Lower lobe of right lung (tissue), 2 donors: ENCODE results near the gene P2RX2. TPM values are rescaled to one million over a fixed set of nuclear protein-coding genes. Genes with fewer than 3 reads are reported as not detected.

Experiments
- ATAC-seq, 2 donors: fragments of 200-7000 bp; cut with Tn5 transposase; one replicate each; pipeline ENCODE4 v1.9.1; 2020 to 2022; ENCODE audit warnings: mild to moderate bottlenecking in 2 of 2, moderate library complexity in 2 of 2
- DNase-seq: peaks from one replicate; pipeline ENCODE4 v3.0.0-alpha.2; 2020
- H3K27ac ChIP-seq: fragments of 200-600 bp; one replicate; pipeline ENCODE4 v1.8.0; 2022
- H3K27me3 ChIP-seq: fragments of 200-600 bp; one replicate; pipeline ENCODE4 v1.8.0; 2022; ENCODE audit warnings: low read depth
- H3K36me3 ChIP-seq: fragments of 200-600 bp; one replicate; pipeline ENCODE4 v1.8.0; 2022; ENCODE audit warnings: mild to moderate bottlenecking
- H3K4me1 ChIP-seq: fragments of 200-600 bp; one replicate; pipeline ENCODE4 v1.8.0; 2022
- H3K4me3 ChIP-seq: fragments of 200-600 bp; one replicate; pipeline ENCODE4 v1.8.0; 2022; ENCODE audit warnings: mild to moderate bottlenecking
- H3K9me3 ChIP-seq: fragments of 200-600 bp; one replicate; pipeline ENCODE4 v1.8.0; 2022
- intact Hi-C: fragments of 100-400 bp; cut with DNase I; formaldehyde crosslinking; loops from one replicate; pipeline ENCODE4 v1.11.0; 2022
- total RNA-seq: library from RNA; stranded (reverse); fragmentation: NEBNext Ultra II Directional; extraction: Animal tissue kit (Norgen Biotek cat#: 25700); gene quantifications from one replicate; pipeline ENCODE4 v1.2.1, GENCODE V29; 2021
- TF ChIP-seq, protein P1 (sequence below): fragments of 200-600 bp; IDR thresholded peaks from one replicate; pipeline ENCODE4 v1.8.0; 2022; ENCODE audit warnings: antibody characterized with exemption, mild to moderate bottlenecking
- donor health status: DM: no; HTN: yes; CAD: no; lungs with severe emphysema.

P2RX2 gene
- total RNA-seq, 1 donor from 2014 or later, result 0.56 TPM

DNA sequence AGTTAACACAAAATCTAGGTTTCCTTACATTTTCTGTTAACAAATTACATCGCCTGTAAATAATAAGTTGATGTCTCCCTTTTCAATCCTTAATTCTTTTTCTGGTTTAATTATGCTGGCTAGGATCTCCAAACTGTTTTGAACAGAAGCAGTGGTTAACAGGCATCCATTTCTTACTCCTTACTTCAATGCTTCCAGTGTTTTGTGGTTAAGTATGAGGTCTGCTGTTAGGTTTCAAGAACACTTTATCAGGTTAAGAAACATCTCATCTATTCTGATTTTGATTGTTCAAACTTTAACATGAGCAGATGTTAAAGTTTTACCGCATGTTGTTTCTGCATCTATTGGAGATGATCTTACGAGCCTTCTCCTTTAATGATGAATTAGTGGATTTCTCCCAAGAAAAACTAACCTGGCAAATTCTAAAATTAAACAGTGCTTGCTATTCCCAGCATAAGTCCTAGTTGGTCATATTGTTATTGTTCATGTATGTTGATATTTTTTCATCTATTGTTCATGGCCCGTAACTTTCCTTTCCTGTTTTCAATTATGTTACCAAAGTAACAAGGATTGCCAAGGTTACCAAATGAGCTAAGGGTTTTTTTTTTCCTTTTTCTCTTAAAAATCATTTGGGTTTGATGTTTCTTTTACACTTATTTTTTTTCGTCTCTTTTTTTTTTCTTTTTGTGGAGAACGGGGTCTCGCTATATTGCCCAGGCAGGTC is 35.2 kb downstream of the P2RX2 start:
- Histone ChIP-seq H3K27ac (no peak overlapping the region), H3K4me3 (no peak overlapping the region), H3K27me3 (no peaks in the 10 kb centered on the region), H3K9me3 (no peaks in the 10 kb centered on the region), H3K36me3 (peaks cover 78% of the 10 kb centered on the region), H3K4me1 (no peaks in the 10 kb centered on the region)
- TF ChIP-seq, protein P1, sequence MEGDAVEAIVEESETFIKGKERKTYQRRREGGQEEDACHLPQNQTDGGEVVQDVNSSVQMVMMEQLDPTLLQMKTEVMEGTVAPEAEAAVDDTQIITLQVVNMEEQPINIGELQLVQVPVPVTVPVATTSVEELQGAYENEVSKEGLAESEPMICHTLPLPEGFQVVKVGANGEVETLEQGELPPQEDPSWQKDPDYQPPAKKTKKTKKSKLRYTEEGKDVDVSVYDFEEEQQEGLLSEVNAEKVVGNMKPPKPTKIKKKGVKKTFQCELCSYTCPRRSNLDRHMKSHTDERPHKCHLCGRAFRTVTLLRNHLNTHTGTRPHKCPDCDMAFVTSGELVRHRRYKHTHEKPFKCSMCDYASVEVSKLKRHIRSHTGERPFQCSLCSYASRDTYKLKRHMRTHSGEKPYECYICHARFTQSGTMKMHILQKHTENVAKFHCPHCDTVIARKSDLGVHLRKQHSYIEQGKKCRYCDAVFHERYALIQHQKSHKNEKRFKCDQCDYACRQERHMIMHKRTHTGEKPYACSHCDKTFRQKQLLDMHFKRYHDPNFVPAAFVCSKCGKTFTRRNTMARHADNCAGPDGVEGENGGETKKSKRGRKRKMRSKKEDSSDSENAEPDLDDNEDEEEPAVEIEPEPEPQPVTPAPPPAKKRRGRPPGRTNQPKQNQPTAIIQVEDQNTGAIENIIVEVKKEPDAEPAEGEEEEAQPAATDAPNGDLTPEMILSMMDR, result no peak
- DNase-seq, result no peak
- intact Hi-C loops, result no loop called here
- ATAC-seq, result no peak

DNA sequence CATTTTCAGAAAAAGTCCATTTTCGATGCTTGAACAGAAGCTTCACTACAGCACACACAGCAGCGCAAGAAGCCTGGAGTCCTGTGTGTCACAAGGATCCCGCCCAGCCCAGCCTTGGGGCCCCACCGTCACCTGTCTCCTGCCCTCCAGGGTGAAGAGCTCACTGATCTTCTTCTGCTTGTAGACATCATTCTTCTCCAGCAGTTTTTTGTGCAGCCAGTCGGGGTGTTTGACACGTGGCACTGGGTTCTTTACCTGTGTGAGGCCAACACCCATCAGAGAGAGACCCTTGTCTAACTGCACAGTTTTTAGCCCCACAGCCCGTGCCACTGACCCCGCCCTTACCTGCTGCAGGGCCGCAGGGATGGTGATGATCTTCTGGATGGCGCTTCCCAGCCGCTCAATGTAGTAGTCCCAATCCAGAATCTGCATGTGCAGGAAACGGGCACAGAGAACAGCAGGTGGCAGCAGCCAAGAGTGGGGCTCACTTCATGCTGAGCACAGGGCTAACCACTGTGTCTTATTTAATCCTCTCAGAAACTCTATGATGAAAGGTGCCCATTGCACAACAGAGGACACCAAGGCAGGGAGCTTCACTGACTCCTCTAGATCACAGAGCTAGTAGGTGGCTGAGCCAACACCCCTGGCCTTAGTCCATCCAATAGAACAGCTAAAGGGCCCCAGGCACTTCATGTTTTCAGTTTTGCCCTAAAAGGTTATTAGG is 38.6 kb downstream of the P2RX2 start:
- TF ChIP-seq, protein P1, result no peak
- ATAC-seq (no peak), DNase-seq (no peak)
- Histone ChIP-seq H3K4me1 (no peaks in the 10 kb centered on the region), H3K9me3 (no peaks in the 10 kb centered on the region), H3K27ac (no peak overlapping the region), H3K27me3 (no peaks in the 10 kb centered on the region), H3K36me3 (peaks cover 97% of the 10 kb centered on the region), H3K4me3 (no peak overlapping the region)
- intact Hi-C loops, result no loop called here

DNA sequence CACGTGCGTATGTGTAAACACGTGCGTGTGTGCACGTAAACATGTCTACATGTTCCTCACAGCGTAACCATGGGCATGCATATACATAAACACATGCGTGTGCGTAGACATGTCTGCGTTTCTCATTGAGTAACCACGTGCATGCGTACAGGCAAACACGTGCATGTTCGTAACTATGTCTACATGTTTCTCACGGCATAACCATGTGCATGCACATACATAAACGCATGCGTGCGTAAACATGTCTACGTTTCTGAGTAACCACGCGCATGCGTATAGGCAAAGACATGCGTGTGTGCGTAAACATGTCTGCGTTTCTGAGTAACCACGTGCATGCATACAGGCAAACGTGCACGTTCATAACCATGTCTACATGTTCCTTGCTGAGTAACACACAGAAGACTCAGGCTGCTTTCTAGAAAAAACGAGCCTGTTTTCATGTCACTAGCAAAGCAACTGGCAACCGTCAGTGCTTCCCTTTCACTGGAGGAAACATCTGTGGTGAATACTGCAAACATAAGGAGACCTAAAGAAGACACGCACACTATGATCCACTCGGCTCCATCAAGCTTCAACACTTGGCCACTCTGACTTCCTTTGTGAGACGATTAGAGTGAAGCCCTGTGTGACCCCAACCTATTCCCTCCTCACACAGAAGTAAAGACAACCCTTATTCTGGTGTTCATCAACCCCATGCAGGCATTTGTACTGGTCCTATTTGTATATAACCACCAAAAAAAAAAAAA is 39.7 kb downstream of the P2RX2 start:
- ATAC-seq, result no peak
- no peaks in the 10 kb centered on the region for H3K27me3 ChIP-seq
- H3K36me3 ChIP-seq, result peaks cover 97% of the 10 kb centered on the region
- no peak overlapping the region for H3K27ac ChIP-seq
- DNase-seq, result no peak
- no peaks in the 10 kb centered on the region for H3K4me1 ChIP-seq
- TF ChIP-seq, protein P1, result no peak
- H3K9me3 ChIP-seq, result no peaks in the 10 kb centered on the region
- H3K4me3 ChIP-seq, result no peak overlapping the region
- intact Hi-C loops, result no loop called here

DNA sequence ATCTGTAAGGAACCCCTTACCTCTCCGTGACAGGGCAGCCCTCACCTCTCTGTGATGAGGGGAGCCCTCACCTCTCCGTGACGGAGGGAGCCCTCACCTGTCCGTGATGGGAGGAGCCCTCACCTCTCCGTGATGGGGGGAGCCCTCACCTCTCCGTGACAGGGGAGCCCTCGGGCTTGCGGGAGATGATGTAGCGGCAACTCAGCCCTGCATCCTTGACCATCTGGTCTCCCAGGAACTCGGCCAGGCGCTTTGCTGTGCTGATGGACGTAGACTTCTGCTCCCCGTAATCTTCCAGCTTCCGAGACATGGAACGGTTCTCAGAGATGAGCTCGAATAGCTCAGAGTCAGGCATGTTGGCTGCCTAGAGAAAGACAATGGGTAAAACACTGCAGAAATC is 40.6 kb downstream of the P2RX2 start:
- TF ChIP-seq, protein P1, result no peak
- DNase-seq (no peak), ATAC-seq (no peak)
- H3K9me3 ChIP-seq, result no peaks in the 10 kb centered on the region
- H3K27me3 ChIP-seq, result no peaks in the 10 kb centered on the region
- no peak overlapping the region for H3K27ac ChIP-seq
- H3K4me1 ChIP-seq, result no peaks in the 10 kb centered on the region
- H3K36me3 ChIP-seq, result peaks cover 98% of the 10 kb centered on the region
- H3K4me3 ChIP-seq, result no peak overlapping the region
- intact Hi-C loops, result no loop called here

DNA sequence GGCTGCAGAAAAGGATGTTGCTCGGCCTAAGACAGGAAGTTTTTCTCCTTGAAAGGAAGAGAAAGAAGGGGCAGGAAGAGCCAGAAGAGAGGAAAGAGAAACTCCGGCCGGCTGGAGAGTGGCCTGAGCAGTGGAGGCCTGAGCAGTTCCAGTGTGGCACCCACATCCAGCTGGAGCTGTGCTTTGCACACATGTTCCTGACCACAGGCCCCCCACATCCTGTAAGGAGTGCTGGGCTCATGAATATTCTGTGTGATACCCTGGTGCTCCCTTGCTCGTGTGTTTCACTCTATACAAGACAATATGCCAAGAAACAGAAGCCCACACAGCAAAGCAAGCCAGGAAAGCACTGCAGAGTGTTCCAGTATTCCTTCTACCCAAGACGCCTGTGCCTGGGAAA is 41.5 kb downstream of the P2RX2 start:
- H3K36me3 ChIP-seq, result peaks cover 95% of the 10 kb centered on the region
- TF ChIP-seq, protein P1, result no peak
- DNase-seq, result no peak
- H3K4me3 ChIP-seq, result no peak overlapping the region
- no peaks in the 10 kb centered on the region for H3K27me3 ChIP-seq
- H3K4me1 ChIP-seq, result no peaks in the 10 kb centered on the region
- no peak overlapping the region for H3K27ac ChIP-seq
- no peak for ATAC-seq
- intact Hi-C loops, result no loop called here
- no peaks in the 10 kb centered on the region for H3K9me3 ChIP-seq
